Mucosa of descending colon (tissue), 3 donors: Measurements from ENCODE around the gene PERCC1. TPM values are rescaled to one million over a fixed set of nuclear protein-coding genes. Genes with fewer than 3 reads are reported as not detected.

Source experiments
- ATAC-seq: fragments of 200-7000 bp; cut with Tn5 transposase; one replicate; pipeline ENCODE4 v1.9.1; 2020; ENCODE audit warnings: mild to moderate bottlenecking, moderate library complexity
- DNase-seq, 3 donors: peaks; one replicate each; pipeline ENCODE4 v3.0.0-alpha.2; 2020
- H3K36me3 ChIP-seq: fragments of 200-600 bp; one replicate; pipeline ENCODE4 v1.8.0; 2021; ENCODE audit warnings: low read depth, mild to moderate bottlenecking
- H3K4me1 ChIP-seq: fragments of 200-600 bp; one replicate; pipeline ENCODE4 v1.8.0; 2021; ENCODE audit warnings: low read depth, mild to moderate bottlenecking
- H3K4me3 ChIP-seq: fragments of 200-600 bp; one replicate; pipeline ENCODE4 v1.8.0; 2021; ENCODE audit warnings: mild to moderate bottlenecking
- H3K9me3 ChIP-seq: fragments of 200-600 bp; one replicate; pipeline ENCODE4 v1.8.0; 2021; ENCODE audit warnings: mild to moderate bottlenecking
- intact Hi-C, 2 donors: fragments of 100-400 bp; cut with DNase I in 1 of 2; cut with micrococcal nuclease in 1 of 2; formaldehyde crosslinking; loops; one replicate each; pipeline versions ENCODE4 v1.11.0 to v1.11.1; 2022; cut with DNase I, micrococcal nuclease
- total RNA-seq, 3 donors: library from RNA; stranded (reverse); fragmentation: NEBNext Ultra II Directional in 2 of 3; extraction: Animal tissue kit (Norgen Biotek cat#: 25700) in 2 of 3; gene quantifications; one replicate each; pipeline versions ENCODE4 v1.2.1 to v1.2.4, GENCODE V29; 2021 to 2023
- TF ChIP-seq, protein P1 (sequence below): fragments of 200-600 bp; IDR thresholded peaks from one replicate; pipeline ENCODE4 v1.8.0; 2022; ENCODE audit warnings: antibody characterized with exemption, mild to moderate bottlenecking
- donor health status: DM: no; HTN: no; CAD: no; lungs with moderate emphysema.
- donor health status: DM: no; HTN: no; CAD: no.
- donor health status: DM: no; HTN: yes; CAD: no.

PERCC1 gene
- total RNA-seq, 3 donors from 2014 or later = 0.34 TPM; not detected in 2

GRCh38 chr16:1401758-1402154, 29.1 kb upstream of the PERCC1 start:
- DNase-seq (no peak), ATAC-seq (no peak)
- no peaks in the 10 kb centered on the region for H3K9me3 ChIP-seq
- intact Hi-C loops = no loop called here
- peaks cover 4% of the 10 kb centered on the region for H3K36me3 ChIP-seq
- TF ChIP-seq, protein P1, sequence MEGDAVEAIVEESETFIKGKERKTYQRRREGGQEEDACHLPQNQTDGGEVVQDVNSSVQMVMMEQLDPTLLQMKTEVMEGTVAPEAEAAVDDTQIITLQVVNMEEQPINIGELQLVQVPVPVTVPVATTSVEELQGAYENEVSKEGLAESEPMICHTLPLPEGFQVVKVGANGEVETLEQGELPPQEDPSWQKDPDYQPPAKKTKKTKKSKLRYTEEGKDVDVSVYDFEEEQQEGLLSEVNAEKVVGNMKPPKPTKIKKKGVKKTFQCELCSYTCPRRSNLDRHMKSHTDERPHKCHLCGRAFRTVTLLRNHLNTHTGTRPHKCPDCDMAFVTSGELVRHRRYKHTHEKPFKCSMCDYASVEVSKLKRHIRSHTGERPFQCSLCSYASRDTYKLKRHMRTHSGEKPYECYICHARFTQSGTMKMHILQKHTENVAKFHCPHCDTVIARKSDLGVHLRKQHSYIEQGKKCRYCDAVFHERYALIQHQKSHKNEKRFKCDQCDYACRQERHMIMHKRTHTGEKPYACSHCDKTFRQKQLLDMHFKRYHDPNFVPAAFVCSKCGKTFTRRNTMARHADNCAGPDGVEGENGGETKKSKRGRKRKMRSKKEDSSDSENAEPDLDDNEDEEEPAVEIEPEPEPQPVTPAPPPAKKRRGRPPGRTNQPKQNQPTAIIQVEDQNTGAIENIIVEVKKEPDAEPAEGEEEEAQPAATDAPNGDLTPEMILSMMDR = no peak
- no peaks in the 10 kb centered on the region for H3K4me1 ChIP-seq
- no peak overlapping the region for H3K4me3 ChIP-seq

- Histone ChIP-seq H3K36me3 (peaks cover 4% of the 10 kb centered on the region), H3K9me3 (no peaks in the 10 kb centered on the region), H3K4me1 (no peaks in the 10 kb centered on the region), H3K4me3 (no peak overlapping the region)
- DNase-seq = no peak
- TF ChIP-seq, protein P1 = no peak
- intact Hi-C loops = no loop called here
- ATAC-seq = no peak
These were observed 27.8 kb upstream of the PERCC1 start for GRCh38 chr16:1403036-1403435.

DNA sequence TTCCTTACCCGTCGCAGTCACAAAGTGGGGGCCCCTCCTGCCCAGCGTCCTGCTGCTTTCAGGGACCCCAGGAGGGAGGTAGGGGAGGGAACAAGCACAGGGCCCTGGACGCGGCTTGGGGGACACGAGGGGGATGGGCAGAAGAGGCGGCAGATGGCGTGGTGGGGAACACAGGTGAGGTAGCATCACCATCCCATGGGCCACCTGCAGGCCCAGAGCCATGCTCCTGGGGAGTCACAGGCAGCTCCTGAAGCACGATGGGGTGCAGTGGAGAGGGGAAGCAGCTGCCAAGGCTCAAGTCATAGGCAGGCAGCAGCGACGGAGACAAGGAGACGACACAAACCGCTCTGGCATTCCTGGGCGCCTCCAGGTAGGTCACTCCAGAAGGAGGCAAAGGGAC, 27.1 kb upstream of the PERCC1 start:
- TF ChIP-seq, protein P1 = no peak
- H3K36me3 ChIP-seq = peaks cover 4% of the 10 kb centered on the region
- DNase-seq (no peak), ATAC-seq (no peak)
- intact Hi-C loops = no loop called here
- H3K4me3 ChIP-seq = no peak overlapping the region
- H3K4me1 ChIP-seq = peaks cover 5% of the 10 kb centered on the region
- H3K9me3 ChIP-seq = no peaks in the 10 kb centered on the region

- DNase-seq (no peak), ATAC-seq (peak; percentile 16)
- peaks cover 5% of the 10 kb centered on the region for H3K4me1 ChIP-seq
- no peaks in the 10 kb centered on the region for H3K36me3 ChIP-seq
- TF ChIP-seq, protein P1 = no peak
- intact Hi-C loops = no loop called here
- no peaks in the 10 kb centered on the region for H3K9me3 ChIP-seq
- H3K4me3 ChIP-seq = no peak overlapping the region
These were observed 23.1 kb upstream of the PERCC1 start for GRCh38 chr16:1407753-1408152.

DNA sequence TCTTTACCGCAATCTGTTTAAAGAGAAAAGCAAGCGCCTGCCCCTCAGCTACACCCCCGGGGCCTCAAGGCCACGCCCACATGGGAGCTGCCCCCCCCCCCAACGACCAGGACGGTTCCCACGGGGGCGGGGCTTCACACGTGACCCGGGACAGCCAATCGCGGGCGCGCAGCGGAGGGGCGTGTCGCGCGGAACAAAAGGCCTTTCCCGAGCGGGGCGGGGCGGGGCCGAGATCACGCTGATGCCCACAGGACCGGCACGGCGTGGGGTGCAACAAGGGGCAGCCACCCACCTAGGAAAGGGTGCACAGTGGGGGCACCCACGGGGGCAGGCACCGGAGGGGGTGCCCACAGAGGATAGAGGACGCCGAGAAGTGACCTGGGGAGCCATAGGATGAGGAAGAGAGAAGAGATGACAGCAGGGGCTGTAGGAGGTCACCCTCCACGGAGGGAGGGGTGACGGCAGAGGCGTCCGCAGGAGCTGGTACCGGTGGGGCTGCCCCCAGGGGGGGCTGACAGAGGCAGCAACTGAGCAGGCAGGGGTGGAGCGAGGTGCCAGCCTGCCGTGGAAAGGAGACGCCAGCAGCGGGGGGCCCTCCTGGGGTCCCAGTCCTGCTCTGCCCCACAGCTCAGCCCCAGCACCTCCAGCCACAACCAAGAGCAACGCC, 22.6 kb upstream of the PERCC1 start:
- intact Hi-C loops = no loop called here
- H3K4me1 ChIP-seq = peaks cover 5% of the 10 kb centered on the region
- H3K4me3 ChIP-seq = no peak overlapping the region
- H3K36me3 ChIP-seq = no peaks in the 10 kb centered on the region
- no peaks in the 10 kb centered on the region for H3K9me3 ChIP-seq
- ATAC-seq (peak; percentile 99), DNase-seq (peak; percentile 95 to 98 (median 97))
- TF ChIP-seq, protein P1 = no peak

GRCh38 chr16:1412847-1413246, 18.0 kb upstream of the PERCC1 start:
- Histone ChIP-seq H3K9me3 (no peaks in the 10 kb centered on the region), H3K36me3 (no peaks in the 10 kb centered on the region), H3K4me3 (no peak overlapping the region), H3K4me1 (peaks cover 5% of the 10 kb centered on the region)
- DNase-seq (no peak), ATAC-seq (no peak)
- intact Hi-C loops = no loop called here
- TF ChIP-seq, protein P1 = no peak
